GM18867 (cell line): ENCODE results near the gene SPTY2D1.

Source experiments
- ATAC-seq: cut with Tn5 transposase; IDR thresholded peaks from one replicate; pipeline ENCODE4 v1.9.1; 2021; ENCODE audit warnings: mild to moderate bottlenecking, moderate library complexity; ENCODE audit not compliant: unreplicated experiment

SPTY2D1 gene

DNA sequence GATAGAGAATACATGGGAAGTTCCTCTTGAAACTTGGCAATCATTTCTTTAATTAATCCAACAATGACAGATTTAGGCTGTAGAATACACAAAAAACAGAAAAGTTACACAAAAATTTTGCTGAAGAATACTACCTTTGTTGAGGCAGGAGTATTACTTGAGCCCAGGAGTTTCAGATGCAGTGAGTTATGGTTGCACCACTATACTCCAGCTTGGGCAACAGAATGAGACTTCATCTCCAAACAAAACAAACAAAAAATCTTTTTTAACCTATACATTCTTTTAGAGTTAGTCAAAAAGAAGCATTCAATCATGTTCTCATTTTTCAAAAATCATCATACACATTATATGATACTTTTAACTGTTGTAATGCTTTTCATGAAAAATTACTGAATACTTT lies 67.7 kb downstream of the SPTY2D1 start:
- no peak for ATAC-seq

DNA sequence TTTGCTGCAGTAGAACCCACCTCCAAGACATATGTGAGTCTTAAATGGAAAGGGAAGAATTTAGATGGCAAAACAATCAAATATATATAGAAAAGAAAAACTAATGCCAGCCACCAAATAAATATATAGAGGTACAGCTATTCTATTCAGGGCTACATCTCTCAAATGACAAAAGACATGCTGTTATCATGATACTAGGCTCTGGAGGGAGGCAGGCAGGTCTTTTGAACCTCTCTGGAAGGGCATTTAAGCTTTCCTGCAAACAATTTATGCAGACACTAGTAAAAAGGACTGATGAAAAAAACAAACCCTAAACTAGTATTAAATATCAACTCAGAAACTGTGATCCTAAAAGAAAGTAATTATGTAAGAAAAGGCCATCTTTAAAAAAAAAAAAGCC lies 70.0 kb downstream of the SPTY2D1 start:
- ATAC-seq, result no peak

GRCh38 chr11:18563090-18563730 lies 70.9 kb downstream of the SPTY2D1 start:
- no peak for ATAC-seq
